Kidney (tissue), 14 donors: ENCODE measurements around the gene GRIK2. TPM values are rescaled to one million over a fixed set of nuclear protein-coding genes. Genes with fewer than 3 reads are reported as not detected.

Experiments
- DNase-seq, 5 donors: peaks; one replicate each; pipeline ENCODE4 v3.0.0-alpha.2; 2013 to 2020
- FAIRE-seq: peaks from 2 replicates; lab custom pipeline; 2012; peaks lifted over from hg19 to GRCh38; lab: Jason Lieb, UNC
- H3K27ac ChIP-seq, 2 donors: one replicate each; pipeline ENCODE4 v1.7.0; 2013; ENCODE audit warnings: low read depth in 2 of 2, low read length in 2 of 2, inconsistent platforms in 1 of 2
- H3K27me3 ChIP-seq: one replicate; pipeline ENCODE4 v1.7.1; 2013; ENCODE audit warnings: low read length, inconsistent platforms; ENCODE audit not compliant: control insufficient read depth, insufficient read depth
- H3K36me3 ChIP-seq, 3 donors: one replicate each; pipeline versions ENCODE4 v1.7.0 to v1.7.1; 2013; ENCODE audit warnings: low read length in 3 of 3, control low read depth in 1 of 3, inconsistent platforms in 1 of 3; ENCODE audit not compliant: insufficient read depth in 3 of 3, control insufficient read depth in 2 of 3
- H3K4me1 ChIP-seq, 3 donors: one replicate each; pipeline versions ENCODE4 v1.7.0 to v1.7.1; 2013; ENCODE audit warnings: low read length in 3 of 3, inconsistent platforms in 1 of 3, low read depth in 1 of 3; ENCODE audit not compliant: control insufficient read depth in 2 of 3, insufficient read depth in 2 of 3
- H3K4me3 ChIP-seq, 3 donors: one replicate each; pipeline versions ENCODE4 v1.7.0 to v1.8.1; 2013; ENCODE audit warnings: low read length in 3 of 3, control low read depth in 1 of 3, inconsistent platforms in 1 of 3
- H3K9ac ChIP-seq, 3 donors: one replicate each; pipeline versions ENCODE4 v1.7.0 to v1.7.1; 2013; ENCODE audit warnings: low read length in 3 of 3, control low read depth in 1 of 3, inconsistent platforms in 1 of 3
- H3K9me3 ChIP-seq, 3 donors: one replicate each; pipeline versions ENCODE4 v1.7.0 to v1.7.1; 2013; ENCODE audit warnings: low read length in 3 of 3, control low read depth in 1 of 3, inconsistent platforms in 1 of 3; ENCODE audit not compliant: control insufficient read depth in 2 of 3, insufficient read depth in 1 of 3
- CTCF ChIP-seq: IDR thresholded peaks from 3 replicates; pipeline ENCODE4 v1.5.1; 2012; ENCODE audit warnings: mild to moderate bottlenecking, moderate library complexity, borderline replicate concordance; ENCODE audit not compliant: insufficient read depth; ENCODE audit errors: extremely low read depth
- intact Hi-C: fragments of 100-400 bp; cut with DNase I; formaldehyde crosslinking; loops from one replicate; pipeline ENCODE4 v1.11.1; 2022
- polyA plus RNA-seq: library from polyadenylated mRNA; stranded (reverse); fragments of 350-450 nt; fragmentation: Illumina TruSeq; extraction: RNeasy Lipid Tissue Mini Kit (QIAGEN cat#74804); gene quantifications from one replicate; pipeline ENCODE4 v1.2.3, GENCODE V29; 2014; ENCODE audit warnings: low read depth, low replicate concordance; ENCODE audit not compliant: insufficient read depth
- total RNA-seq: library from RNA; stranded (reverse); fragmentation: NEBNext Ultra II Directional; extraction: Animal tissue kit (Norgen Biotek cat#: 25700); gene quantifications from one replicate; pipeline ENCODE4 v1.2.1, GENCODE V29; 2021
- donor health status: control.
- donor health status: control.
- donor health status: control.
- donor health status: control.
- donor health status: control.
- donor health status: DM: yes; HTN: yes; CAD: no.
- donor health status: Normal renal cell carcinoma (clear cell type).

GRIK2 gene
- total and polyA plus RNA-seq, 2 donors from 2014 or later: 0.82 to 1.4 TPM

DNA sequence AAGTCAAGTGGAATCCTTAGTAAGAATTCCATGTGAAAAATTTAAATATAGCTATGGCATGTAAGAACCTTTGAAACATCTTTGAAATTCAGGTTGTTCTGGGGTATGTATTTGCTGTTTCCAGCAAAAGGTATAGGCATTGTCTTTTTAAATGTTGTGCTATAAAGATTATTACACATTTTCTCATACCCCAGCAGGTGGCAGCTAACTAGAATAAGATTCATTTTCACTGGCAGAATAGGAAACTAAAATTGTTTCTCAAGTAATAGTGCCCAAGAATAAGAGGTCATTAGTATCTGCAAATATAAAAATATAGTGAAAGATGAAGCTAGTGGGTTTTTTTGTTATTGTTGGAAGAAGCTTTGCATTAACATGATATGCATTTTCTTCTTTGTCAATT lies 1.8 kb downstream of the GRIK2 start:
- Histone ChIP-seq H3K4me1 (peaks cover 0 to 5% (median 0%) of the 10 kb centered on the region in 3 donors), H3K9ac (no peak overlapping the region), H3K27me3 (peaks cover 25% of the 10 kb centered on the region), H3K27ac (no peak overlapping the region), H3K9me3 (no peaks in the 10 kb centered on the region), H3K4me3 (no peak overlapping the region), H3K36me3 (no peaks in the 10 kb centered on the region)
- DNase-seq: no peak
- TF ChIP-seq CTCF: no peak
- FAIRE-seq: no peak
- intact Hi-C loops: no loop called here

- Histone ChIP-seq H3K27ac (no peak overlapping the region), H3K27me3 (peaks cover 35% of the 10 kb centered on the region), H3K36me3 (no peaks in the 10 kb centered on the region), H3K9ac (no peak overlapping the region), H3K4me1 (peaks cover 0 to 5% (median 0%) of the 10 kb centered on the region in 3 donors), H3K4me3 (no peak overlapping the region), H3K9me3 (no peaks in the 10 kb centered on the region)
- FAIRE-seq (peak; percentile 37), DNase-seq (peak in 4 of 5 donors; percentile 69 to 91 (median 84))
- intact Hi-C loops: no loop called here
- TF ChIP-seq CTCF: no peak
These were observed 3.2 kb downstream of the GRIK2 start for GRCh38 chr6:101396548-101397173.

DNA sequence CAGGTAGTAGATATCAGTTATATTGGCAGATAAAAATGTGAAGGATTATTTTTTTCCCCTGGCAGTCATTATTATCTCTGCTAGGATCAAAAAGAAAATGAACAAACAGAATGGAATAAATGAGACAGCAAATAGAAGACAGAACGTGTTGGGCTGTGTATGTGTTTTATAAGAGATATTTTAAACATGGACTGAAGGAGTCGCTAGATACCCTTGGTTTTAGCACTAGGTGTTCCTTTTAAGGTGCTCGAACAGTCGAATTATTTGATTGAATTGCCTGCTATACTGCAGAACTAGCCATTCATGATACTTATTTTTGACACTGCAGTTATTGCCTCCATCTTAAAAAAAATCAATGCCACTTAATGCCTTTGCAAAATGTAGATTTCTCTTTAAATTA lies 3.7 kb downstream of the GRIK2 start:
- DNase-seq: peak in 1 of 5 donors; percentile 25
- Histone ChIP-seq H3K27ac (no peak overlapping the region), H3K27me3 (peaks cover 36% of the 10 kb centered on the region), H3K4me1 (peaks cover 0 to 8% (median 0%) of the 10 kb centered on the region in 3 donors), H3K4me3 (no peak overlapping the region), H3K36me3 (no peaks in the 10 kb centered on the region), H3K9ac (no peak overlapping the region), H3K9me3 (no peaks in the 10 kb centered on the region)
- intact Hi-C loops: no loop called here
- FAIRE-seq: no peak
- TF ChIP-seq CTCF: no peak
